HG02763 (cell line): ENCODE data around the gene MYADML2.

Experiments used
- ATAC-seq: cut with Tn5 transposase; IDR thresholded peaks from one replicate; pipeline ENCODE4 v1.9.1; 2021; ENCODE audit warnings: mild to moderate bottlenecking, moderate library complexity; ENCODE audit not compliant: unreplicated experiment

The MYADML2 gene

GRCh38 chr17:81901167-81902022 lies 45.6 kb downstream of the MYADML2 start:
- ATAC-seq, result no peak

GRCh38 chr17:81900181-81900820 lies 46.7 kb downstream of the MYADML2 start:
- ATAC-seq, result no peak

GRCh38 chr17:81899514-81900166 lies 47.4 kb downstream of the MYADML2 start:
- ATAC-seq, result no peak

GRCh38 chr17:81898885-81899284 lies 48.1 kb downstream of the MYADML2 start:
- no peak for ATAC-seq

- no peak for ATAC-seq
These were observed 48.8 kb downstream of the MYADML2 start for GRCh38 chr17:81898029-81898866.

GRCh38 chr17:81895400-81895799 lies 51.6 kb downstream of the MYADML2 start:
- no peak for ATAC-seq

- ATAC-seq, result no peak
These were observed 55.8 kb downstream of the MYADML2 start for GRCh38 chr17:81891303-81891552.

- ATAC-seq, result peak; percentile 17
These were observed 56.4 kb downstream of the MYADML2 start for GRCh38 chr17:81890447-81891302.
